Caco-2 (cell line): Measurements from ENCODE around the gene MC3R. TPM values are rescaled to one million over a fixed set of nuclear protein-coding genes. Genes with fewer than 3 reads are reported as not detected.

Source experiments
- BruUV-seq: library from RNA; stranded (reverse); fragments of 400-500 nt; replicated peaks from 2 replicates; lab custom pipeline; 2021; lab: Mats Ljungman, UMichigan
- CTCF ChIA-PET: fragments of 300-600 bp; sonication (Branson Sonifier 250); formaldehyde crosslinking; loops from one replicate; lab custom pipeline; 2022; ENCODE audit warnings: antibody characterized with exemption; lab: Charles Lee
- POLR2A ChIA-PET: fragments of 300-600 bp; sonication (Branson Sonifier 250); formaldehyde crosslinking; loops from one replicate; lab custom pipeline; 2022; ENCODE audit warnings: antibody characterized with exemption; lab: Charles Lee
- DNase-seq, 2 experiments: peaks; one replicate each; pipeline versions ENCODE4 v3.0.0 to v3.0.0-alpha.2; 2020 to 2022
- H3K27me3 ChIP-seq: replicated peaks from 2 replicates; pipeline ENCODE4 v1.6.0; 2011; ENCODE audit warnings: low read length; ENCODE audit not compliant: control insufficient read depth, insufficient read depth
- H3K36me3 ChIP-seq: 2 replicates; pipeline ENCODE4 v1.5.1; 2011; ENCODE audit warnings: low read length; ENCODE audit not compliant: control insufficient read depth, insufficient read depth
- H3K4me1 ChIP-seq: fragments of 250-450 bp; sonication (Bioruptor Pico); 2 replicates; pipeline ENCODE4 v1.5.1; 2020; ENCODE audit warnings: mild to moderate bottlenecking
- H3K4me3 ChIP-seq: 2 replicates; pipeline ENCODE4 v1.5.1; 2011; ENCODE audit warnings: low read depth, mild to moderate bottlenecking, control low read depth, low read length
- H3K9me3 ChIP-seq: fragments of 250-450 bp; sonication (Bioruptor Pico); 2 replicates; pipeline ENCODE4 v1.5.1; 2020; ENCODE audit warnings: mild to moderate bottlenecking, moderate library complexity
- H3K27ac Mint-ChIP-seq: one replicate; pipeline ENCODE4 v1.8.0; 2022; ENCODE audit warnings: mixed read lengths; ENCODE audit not compliant: unreplicated experiment
- H3K27me3 Mint-ChIP-seq: one replicate; pipeline ENCODE4 v1.8.0; 2022; ENCODE audit warnings: mixed read lengths; ENCODE audit not compliant: insufficient read depth, unreplicated experiment
- H3K36me3 Mint-ChIP-seq: one replicate; pipeline ENCODE4 v1.8.0; 2022; ENCODE audit warnings: mild to moderate bottlenecking, mixed read lengths; ENCODE audit not compliant: insufficient read depth, unreplicated experiment
- H3K4me1 Mint-ChIP-seq: one replicate; pipeline ENCODE4 v1.8.0; 2022; ENCODE audit warnings: low read depth, mixed read lengths; ENCODE audit not compliant: unreplicated experiment
- H3K4me3 Mint-ChIP-seq: one replicate; pipeline ENCODE4 v1.8.0; 2022; ENCODE audit warnings: mild to moderate bottlenecking, moderate library complexity, mixed read lengths; ENCODE audit not compliant: unreplicated experiment
- H3K9me3 Mint-ChIP-seq: one replicate; pipeline ENCODE4 v1.8.0; 2022; ENCODE audit warnings: mixed read lengths; ENCODE audit not compliant: unreplicated experiment
- CTCF ChIP-seq, 2 experiments: fragments of 200-600 bp in 1 of 2; IDR thresholded peaks; 1 replicate in 1 of 2; 2 replicates in 1 of 2; pipeline versions ENCODE4 v1.5.1 to v1.8.0; 2011 to 2022; ENCODE audit warnings: antibody characterized with exemption in 1 of 2, control low read depth in 1 of 2, inconsistent platforms in 1 of 2, low read depth in 1 of 2, low read length in 1 of 2, mild to moderate bottlenecking in 1 of 2, moderate library complexity in 1 of 2; ENCODE audit not compliant: insufficient read depth in 1 of 2, severe bottlenecking in 1 of 2, unreplicated experiment in 1 of 2
- intact Hi-C: fragments of 100-400 bp; cut with micrococcal nuclease; formaldehyde crosslinking; loops from one replicate; pipeline ENCODE4 v1.10.0; 2022; ENCODE audit not compliant: unreplicated experiment
- total RNA-seq: library from RNA; stranded (reverse); gene quantifications from 2 replicates; pipeline ENCODE4 v1.2.3, GENCODE V29; 2022

The MC3R gene
- total RNA-seq, 1 experiment from 2014 or later, result not detected

GRCh38 chr20:56208121-56208520 lies 40.4 kb upstream of the MC3R start:
- ChIA-PET CTCF (no interaction called here), POLR2A (no interaction called here)
- no peaks in the 10 kb centered on the region for H3K27me3 ChIP-seq
- intact Hi-C loops, result no loop called here
- Mint-ChIP-seq H3K9me3 (peaks cover 25% of the 10 kb centered on the region), H3K4me1 (no peaks in the 10 kb centered on the region), H3K4me3 (no peak overlapping the region), H3K27ac (no peak overlapping the region), H3K36me3 (no peaks in the 10 kb centered on the region), H3K27me3 (no peaks in the 10 kb centered on the region)
- BruUV-seq, result no TSS peak
- no peaks in the 10 kb centered on the region for H3K36me3 ChIP-seq
- no peak overlapping the region for H3K4me3 ChIP-seq
- no peak for TF ChIP-seq CTCF (IDR thresholded peaks at IDR 0.05; ENCODE audit: insufficient read depth in 1 of 2, low read depth in 1 of 2, low read length in 1 of 2, severe bottlenecking in 1 of 2, unreplicated experiment in 1 of 2)
- H3K9me3 ChIP-seq, result peaks cover 12% of the 10 kb centered on the region; the same call in 1 of the 2 replicates
- H3K4me1 ChIP-seq, result no peaks in the 10 kb centered on the region; the same call in 1 of the 2 replicates
- DNase-seq, result no peak

- no peaks in the 10 kb centered on the region for H3K36me3 Mint-ChIP-seq
Measured at GRCh38 chr20:56211051-56211450, 37.5 kb upstream of the MC3R start.

GRCh38 chr20:56212091-56212490 lies 36.4 kb upstream of the MC3R start:
- Histone ChIP-seq H3K9me3 (peaks cover 12% of the 10 kb centered on the region; the same call in 1 of the 2 replicates), H3K27me3 (no peaks in the 10 kb centered on the region), H3K4me1 (no peaks in the 10 kb centered on the region; the same call in 1 of the 2 replicates), H3K4me3 (no peak overlapping the region), H3K36me3 (no peaks in the 10 kb centered on the region)
- Mint-ChIP-seq H3K4me3 (no peak overlapping the region), H3K36me3 (no peaks in the 10 kb centered on the region), H3K4me1 (no peaks in the 10 kb centered on the region), H3K9me3 (peaks cover 25% of the 10 kb centered on the region), H3K27ac (no peak overlapping the region), H3K27me3 (no peaks in the 10 kb centered on the region)
- intact Hi-C loops, result no loop called here
- ChIA-PET CTCF (no interaction called here), POLR2A (no interaction called here)
- BruUV-seq, result no TSS peak
- no peak for DNase-seq
- TF ChIP-seq CTCF (IDR thresholded peaks at IDR 0.05; ENCODE audit: insufficient read depth in 1 of 2, low read depth in 1 of 2, low read length in 1 of 2, severe bottlenecking in 1 of 2, unreplicated experiment in 1 of 2), result no peak

More at GRCh38 chr20:56211051-56211450, 37.5 kb upstream of the MC3R start:
- Histone ChIP-seq H3K4me3 (no peak overlapping the region), H3K4me1 (no peaks in the 10 kb centered on the region; the same call in 1 of the 2 replicates), H3K27me3 (no peaks in the 10 kb centered on the region), H3K9me3 (peaks cover 12% of the 10 kb centered on the region; the same call in 1 of the 2 replicates), H3K36me3 (no peaks in the 10 kb centered on the region)
- ChIA-PET CTCF (no interaction called here), POLR2A (no interaction called here)
- intact Hi-C loops, result no loop called here
- Mint-ChIP-seq H3K9me3 (peaks cover 25% of the 10 kb centered on the region), H3K4me1 (no peaks in the 10 kb centered on the region), H3K4me3 (no peak overlapping the region), H3K27me3 (no peaks in the 10 kb centered on the region), H3K27ac (no peak overlapping the region)
- no TSS peak for BruUV-seq
- no peak for TF ChIP-seq CTCF (IDR thresholded peaks at IDR 0.05; ENCODE audit: insufficient read depth in 1 of 2, low read depth in 1 of 2, low read length in 1 of 2, severe bottlenecking in 1 of 2, unreplicated experiment in 1 of 2)
- no peak for DNase-seq
